Measurements from ENCODE around the gene SHLD1.

SHLD1 gene

GRCh38 chr20:5900908-5901307, 150.7 kb downstream of the SHLD1 start:
- H3K4me1 ChIP-seq (ENCODE audit: insufficient read depth, insufficient read length), result no peaks in the 10 kb centered on the region
- H3K27me3 ChIP-seq (ENCODE audit: insufficient read depth, insufficient read length), result no peaks in the 10 kb centered on the region
- no peak for DNase-seq (ENCODE audit: low read depth, low spot score)
- no peaks in the 10 kb centered on the region for H3K9me3 ChIP-seq (ENCODE audit: insufficient read depth, low read length)
- no peaks in the 10 kb centered on the region for H3K36me3 ChIP-seq (ENCODE audit: insufficient read depth, insufficient read length, low read length)
- no peak for TF ChIP-seq SUZ12 (IDR thresholded peaks at IDR 0.05; ENCODE audit: extremely low read depth, insufficient read depth, insufficient read length)
- no peak for TF ChIP-seq ZNF274 (IDR thresholded peaks at IDR 0.05; ENCODE audit: low read depth, low read length)
- TF ChIP-seq YY1 (IDR thresholded peaks at IDR 0.05; ENCODE audit: insufficient read depth, insufficient read length), result no peak
- H3K4me3 ChIP-seq (ENCODE audit: insufficient read length, low read depth), result no peak overlapping the region
- H3K9ac ChIP-seq (ENCODE audit: insufficient read length, low read depth), result no peak overlapping the region

GRCh38 chr20:5908981-5909380, 158.8 kb downstream of the SHLD1 start:
- peaks cover 5% of the 10 kb centered on the region for H3K27me3 ChIP-seq (ENCODE audit: insufficient read depth, insufficient read length)

GRCh38 chr20:5910186-5910585, 160.0 kb downstream of the SHLD1 start:
- Histone ChIP-seq H3K4me1 (ENCODE audit: insufficient read depth, insufficient read length) (no peaks in the 10 kb centered on the region), H3K4me3 (ENCODE audit: insufficient read length, low read depth) (no peak overlapping the region), H3K9me3 (ENCODE audit: insufficient read depth, low read length) (no peaks in the 10 kb centered on the region), H3K36me3 (ENCODE audit: insufficient read depth, insufficient read length, low read length) (no peaks in the 10 kb centered on the region), H3K27me3 (ENCODE audit: insufficient read depth, insufficient read length) (peaks cover 5% of the 10 kb centered on the region), H3K9ac (ENCODE audit: insufficient read length, low read depth) (no peak overlapping the region)
- no peak for TF ChIP-seq SUZ12 (IDR thresholded peaks at IDR 0.05; ENCODE audit: extremely low read depth, insufficient read depth, insufficient read length)
- TF ChIP-seq ZNF274 (IDR thresholded peaks at IDR 0.05; ENCODE audit: low read depth, low read length), result no peak
- TF ChIP-seq YY1 (IDR thresholded peaks at IDR 0.05; ENCODE audit: insufficient read depth, insufficient read length), result no peak
- no peak for DNase-seq (ENCODE audit: low read depth, low spot score)

More at GRCh38 chr20:5908981-5909380, 158.8 kb downstream of the SHLD1 start:
- no peaks in the 10 kb centered on the region for H3K9me3 ChIP-seq (ENCODE audit: insufficient read depth, low read length)
- no peak for DNase-seq (ENCODE audit: low read depth, low spot score)
- TF ChIP-seq YY1 (IDR thresholded peaks at IDR 0.05; ENCODE audit: insufficient read depth, insufficient read length) (no peak), SUZ12 (IDR thresholded peaks at IDR 0.05; ENCODE audit: extremely low read depth, insufficient read depth, insufficient read length) (no peak), ZNF274 (IDR thresholded peaks at IDR 0.05; ENCODE audit: low read depth, low read length) (no peak)
- no peak overlapping the region for H3K9ac ChIP-seq (ENCODE audit: insufficient read length, low read depth)
- no peaks in the 10 kb centered on the region for H3K4me1 ChIP-seq (ENCODE audit: insufficient read depth, insufficient read length)
- H3K4me3 ChIP-seq (ENCODE audit: insufficient read length, low read depth), result no peak overlapping the region
- H3K36me3 ChIP-seq (ENCODE audit: insufficient read depth, insufficient read length, low read length), result no peaks in the 10 kb centered on the region

- DNase-seq (ENCODE audit: low read depth, low spot score), result no peak
- no peaks in the 10 kb centered on the region for H3K36me3 ChIP-seq (ENCODE audit: insufficient read depth, insufficient read length, low read length)
These were observed 163.0 kb downstream of the SHLD1 start for GRCh38 chr20:5913166-5913565.

More at GRCh38 chr20:5913166-5913565, 163.0 kb downstream of the SHLD1 start:
- Histone ChIP-seq H3K9ac (ENCODE audit: insufficient read length, low read depth) (no peak overlapping the region), H3K4me1 (ENCODE audit: insufficient read depth, insufficient read length) (no peaks in the 10 kb centered on the region), H3K27me3 (ENCODE audit: insufficient read depth, insufficient read length) (peaks cover 5% of the 10 kb centered on the region), H3K9me3 (ENCODE audit: insufficient read depth, low read length) (no peaks in the 10 kb centered on the region), H3K4me3 (ENCODE audit: insufficient read length, low read depth) (no peak overlapping the region)
- no peak for TF ChIP-seq YY1 (IDR thresholded peaks at IDR 0.05; ENCODE audit: insufficient read depth, insufficient read length)
